ENCODE results near the gene SOX9.
"Not testable (repeated sequence)": the region's sequence is repeated elsewhere in the genome, so short reads cannot be mapped to it uniquely, and the experiment has no call there.

Gene SOX9

GRCh38 chr17:72107100-72107499 is 13.7 kb upstream of the SOX9 start:
- TF ChIP-seq LEF1 (IDR thresholded peaks at IDR 0.05; ENCODE audit: borderline replicate concordance) (no peak), CTBP1 (IDR thresholded peaks at IDR 0.05; ENCODE audit: borderline replicate concordance) (no peak), HDGF (IDR thresholded peaks at IDR 0.05; ENCODE audit: borderline replicate concordance) (no peak), SP1 (IDR thresholded peaks at IDR 0.05) (no peak), ARNT (IDR thresholded peaks at IDR 0.05) (no peak), FOXK2 (IDR thresholded peaks at IDR 0.05) (no peak), PKNOX1 (IDR thresholded peaks at IDR 0.05) (no peak), FOXM1 (IDR thresholded peaks at IDR 0.05; ENCODE audit: borderline replicate concordance) (no peak), NFRKB (IDR thresholded peaks at IDR 0.05) (no peak), FOXA1 (IDR thresholded peaks at IDR 0.05) (no peak), ZNF384 (IDR thresholded peaks at IDR 0.05) (no peak), TARDBP (IDR thresholded peaks at IDR 0.05) (no peak), BHLHE40 (IDR thresholded peaks at IDR 0.05; ENCODE audit: borderline replicate concordance) (no peak), L3MBTL2 (conservative IDR thresholded peaks at IDR 0.05) (no peak), ELF4 (IDR thresholded peaks at IDR 0.05) (no peak), SUZ12 (IDR thresholded peaks at IDR 0.05) (no peak)
- CTCF ChIA-PET = interaction anchor here (0.6 kb wide), 1 partner anchor 369 kb away, joined by 5 read pairs; no protein-coding TSS in a partner anchor
- POLR2A ChIA-PET = no interaction called here
- no peak for DNase-seq (ENCODE audit: extremely low spot score)

- ChIA-PET CTCF (no interaction called here), POLR2A (interaction anchor here (0.6 kb wide), 1 partner anchor 10 kb away, joined by 3 read pairs; the partner anchor contains the start of gene SOX9)
- TF ChIP-seq TARDBP (IDR thresholded peaks at IDR 0.05) = no peak
- TF ChIP-seq L3MBTL2 (conservative IDR thresholded peaks at IDR 0.05) = no peak
- no peak for TF ChIP-seq LEF1 (IDR thresholded peaks at IDR 0.05; ENCODE audit: borderline replicate concordance)
- TF ChIP-seq ELF4 (IDR thresholded peaks at IDR 0.05) = no peak
- no peak for TF ChIP-seq HDGF (IDR thresholded peaks at IDR 0.05; ENCODE audit: borderline replicate concordance)
- no peak for TF ChIP-seq FOXM1 (IDR thresholded peaks at IDR 0.05; ENCODE audit: borderline replicate concordance)
- TF ChIP-seq ARNT (IDR thresholded peaks at IDR 0.05) = no peak
- TF ChIP-seq FOXK2 (IDR thresholded peaks at IDR 0.05) = no peak
- no peak for TF ChIP-seq CTBP1 (IDR thresholded peaks at IDR 0.05; ENCODE audit: borderline replicate concordance)
- TF ChIP-seq SUZ12 (IDR thresholded peaks at IDR 0.05) = no peak
- no peak for DNase-seq (ENCODE audit: extremely low spot score)
Measured at GRCh38 chr17:72110231-72110941, 10.4 kb upstream of the SOX9 start.

- DNase-seq (ENCODE audit: extremely low spot score) = no peak
- ChIA-PET POLR2A (interaction anchor here (0.6 kb wide), 1 partner anchor 10 kb away, joined by 3 read pairs; the partner anchor contains the start of gene SOX9), CTCF (no interaction called here)
- TF ChIP-seq ARNT (IDR thresholded peaks at IDR 0.05) = no peak
- no peak for TF ChIP-seq ZNF384 (IDR thresholded peaks at IDR 0.05)
- no peak for TF ChIP-seq NFRKB (IDR thresholded peaks at IDR 0.05)
- no peak for TF ChIP-seq CTBP1 (IDR thresholded peaks at IDR 0.05; ENCODE audit: borderline replicate concordance)
- TF ChIP-seq PKNOX1 (IDR thresholded peaks at IDR 0.05) = no peak
- TF ChIP-seq BHLHE40 (IDR thresholded peaks at IDR 0.05; ENCODE audit: borderline replicate concordance) = no peak
- no peak for TF ChIP-seq LEF1 (IDR thresholded peaks at IDR 0.05; ENCODE audit: borderline replicate concordance)
- TF ChIP-seq TARDBP (IDR thresholded peaks at IDR 0.05) = no peak
Measured at GRCh38 chr17:72110942-72111318, 9.9 kb upstream of the SOX9 start.

DNA sequence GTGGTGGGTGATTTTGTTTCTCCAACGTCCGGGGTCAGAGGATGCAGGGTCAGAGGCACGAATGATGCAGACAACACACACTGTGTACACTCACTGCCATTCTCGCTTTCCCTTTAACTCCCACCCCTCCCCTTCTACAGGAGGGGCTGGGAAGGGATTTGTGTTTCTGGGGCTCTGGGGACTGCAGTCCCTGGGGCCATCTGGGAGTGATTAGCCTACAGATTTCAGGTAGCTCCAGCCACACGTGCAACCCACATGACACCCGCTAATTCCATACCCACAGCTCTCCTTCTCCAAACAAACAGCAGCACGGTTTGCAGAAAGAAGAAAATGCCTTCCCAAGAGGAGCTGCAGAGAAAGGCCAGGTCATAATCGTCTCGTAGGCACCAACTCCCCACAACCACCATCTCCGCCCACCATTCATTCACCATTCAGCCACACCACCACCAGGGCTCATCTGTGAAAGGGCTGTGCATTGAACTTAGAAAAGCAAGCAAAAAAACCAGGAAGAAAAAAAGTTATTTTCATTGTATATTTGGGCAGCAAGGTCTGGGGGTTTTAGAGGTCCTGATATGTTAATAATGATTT is 9.4 kb upstream of the SOX9 start:
- no peak for DNase-seq (ENCODE audit: extremely low spot score)
- no peak for TF ChIP-seq CTBP1 (IDR thresholded peaks at IDR 0.05; ENCODE audit: borderline replicate concordance)
- no peak for TF ChIP-seq FOXK2 (IDR thresholded peaks at IDR 0.05)
- TF ChIP-seq FOXM1 (IDR thresholded peaks at IDR 0.05; ENCODE audit: borderline replicate concordance) = no peak
- no peak for TF ChIP-seq BHLHE40 (IDR thresholded peaks at IDR 0.05; ENCODE audit: borderline replicate concordance)
- TF ChIP-seq SUZ12 (IDR thresholded peaks at IDR 0.05) = no peak
- no peak for TF ChIP-seq TARDBP (IDR thresholded peaks at IDR 0.05)
- no peak for TF ChIP-seq LEF1 (IDR thresholded peaks at IDR 0.05; ENCODE audit: borderline replicate concordance)
- no peak for TF ChIP-seq SP1 (IDR thresholded peaks at IDR 0.05)
- TF ChIP-seq ZNF384 (IDR thresholded peaks at IDR 0.05) = no peak
- no peak for TF ChIP-seq ARNT (IDR thresholded peaks at IDR 0.05)
- no peak for TF ChIP-seq NFRKB (IDR thresholded peaks at IDR 0.05)
- no peak for TF ChIP-seq ELF4 (IDR thresholded peaks at IDR 0.05)
- no peak for TF ChIP-seq FOXA1 (IDR thresholded peaks at IDR 0.05)
- TF ChIP-seq PKNOX1 (IDR thresholded peaks at IDR 0.05) = no peak
- TF ChIP-seq HDGF (IDR thresholded peaks at IDR 0.05; ENCODE audit: borderline replicate concordance) = no peak
- no peak for TF ChIP-seq L3MBTL2 (conservative IDR thresholded peaks at IDR 0.05)
- CTCF ChIA-PET = no interaction called here
- POLR2A ChIA-PET = interaction anchor here (0.6 to 1.0 kb wide), 2 partner anchors 9 kb away, joined by 3 read pairs; partner anchors contain the start of gene SOX9

- POLR2A ChIA-PET = interaction anchor here (1.0 kb wide), 1 partner anchor 9 kb away, joined by 3 read pairs; the partner anchor contains the start of gene SOX9
- CTCF ChIA-PET; DNase-seq (ENCODE audit: extremely low spot score): not testable (repeated sequence)
Measured at GRCh38 chr17:72111926-72112325, 8.9 kb upstream of the SOX9 start.

DNA sequence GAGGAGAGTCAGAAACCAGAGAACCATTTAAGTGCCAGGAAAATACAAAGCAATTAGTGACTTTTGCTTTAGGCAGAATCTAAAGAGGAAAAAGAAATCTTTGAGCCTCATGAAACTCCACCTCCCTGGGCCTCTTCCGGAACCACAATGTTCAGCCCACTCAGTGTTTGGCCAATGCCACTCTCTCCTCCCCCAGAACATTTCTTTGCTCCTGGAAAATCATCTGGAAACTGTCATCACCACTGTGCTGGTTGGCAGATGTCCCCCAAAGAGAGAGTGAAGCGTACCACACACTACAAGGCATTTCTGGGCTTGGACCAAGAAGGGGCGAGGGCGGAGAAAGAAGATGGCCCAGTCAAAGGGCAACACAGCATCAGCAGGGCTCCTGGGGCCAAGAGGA is 7.1 kb upstream of the SOX9 start:
- POLR2A ChIA-PET = no interaction called here
- no peak for DNase-seq (ENCODE audit: extremely low spot score)
- CTCF ChIA-PET = no interaction called here
- TF ChIP-seq FOXK2 (IDR thresholded peaks at IDR 0.05) (no peak), FOXA1 (IDR thresholded peaks at IDR 0.05) (no peak), BHLHE40 (IDR thresholded peaks at IDR 0.05; ENCODE audit: borderline replicate concordance) (no peak), ZNF384 (IDR thresholded peaks at IDR 0.05) (no peak), LEF1 (IDR thresholded peaks at IDR 0.05; ENCODE audit: borderline replicate concordance) (no peak), TARDBP (IDR thresholded peaks at IDR 0.05) (no peak), HDGF (IDR thresholded peaks at IDR 0.05; ENCODE audit: borderline replicate concordance) (no peak), SP1 (IDR thresholded peaks at IDR 0.05) (no peak), L3MBTL2 (conservative IDR thresholded peaks at IDR 0.05) (no peak), ARNT (IDR thresholded peaks at IDR 0.05) (no peak), ELF4 (IDR thresholded peaks at IDR 0.05) (no peak), FOXM1 (IDR thresholded peaks at IDR 0.05; ENCODE audit: borderline replicate concordance) (no peak), SUZ12 (IDR thresholded peaks at IDR 0.05) (no peak), NFRKB (IDR thresholded peaks at IDR 0.05) (no peak)
